Stimulated activated CD8-positive, alpha-beta memory T cell treated with anti-CD3 and anti-CD28 coated beads, Interleukin-12 subunit alpha, Interleukin-12 subunit beta, amount 100 ng/mL, for 24 hours (primary cell): ENCODE data around the gene TYMP.
"Not testable (repeated sequence)": the region's sequence is repeated elsewhere in the genome, so short reads cannot be mapped to it uniquely, and the experiment has no call there.

Experiments used
- DNase-seq: peaks from one replicate; pipeline ENCODE4 v3.0.0-alpha.2; 2020; ENCODE audit errors: extremely low read depth

Gene TYMP

DNA sequence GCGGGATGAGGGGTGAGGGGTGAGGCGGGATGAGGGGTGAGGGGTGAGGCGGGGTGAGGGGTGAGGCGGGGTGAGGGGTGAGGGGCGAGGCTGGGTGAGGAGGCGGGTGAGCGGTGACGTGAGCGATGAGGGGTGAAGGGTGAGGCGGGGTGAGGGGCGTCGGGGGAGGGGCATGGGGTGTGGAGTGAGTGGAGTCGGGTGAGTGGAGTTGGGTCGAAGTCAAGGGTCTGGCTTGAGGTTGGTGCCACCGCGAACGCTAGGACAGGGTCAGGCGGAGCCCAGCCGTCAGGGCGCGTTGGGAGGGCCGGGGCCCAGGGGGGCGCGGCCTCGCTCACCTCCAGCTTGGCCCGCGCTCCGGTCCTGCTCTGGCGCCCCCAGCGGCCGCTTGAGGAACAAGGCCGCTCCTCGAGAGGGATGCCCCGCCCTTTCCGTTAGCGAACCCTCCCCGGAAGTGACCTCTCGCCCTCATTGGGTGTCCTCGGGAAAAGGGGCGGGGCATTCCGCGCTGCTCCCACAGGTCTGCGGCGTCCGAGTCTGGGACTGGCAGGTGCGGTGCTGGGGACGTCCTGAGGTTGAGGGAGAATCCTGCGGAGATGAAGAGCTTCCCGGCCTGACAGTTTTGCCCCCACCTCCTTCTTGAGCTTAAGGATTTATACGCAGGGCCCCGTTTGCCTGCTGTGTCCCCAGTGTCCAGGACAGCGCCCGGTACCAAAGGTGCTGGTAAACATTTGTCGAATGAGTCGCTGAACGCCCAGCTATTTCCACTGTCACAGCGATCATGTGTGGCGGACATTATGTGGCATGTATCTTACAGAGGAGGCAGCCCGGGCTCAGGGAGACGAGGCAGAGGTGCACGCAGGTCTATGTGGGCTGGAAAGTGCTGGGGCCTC is 33.0 kb upstream of the TYMP start, which contains the start of gene SYCE3:
SYCE3 (minus strand) TSS at position 397 of the 890 bp plus-strand sequence. CDS start 6,514 bp downstream, outside the sequence.
- DNase-seq, result peak; percentile 85

DNA sequence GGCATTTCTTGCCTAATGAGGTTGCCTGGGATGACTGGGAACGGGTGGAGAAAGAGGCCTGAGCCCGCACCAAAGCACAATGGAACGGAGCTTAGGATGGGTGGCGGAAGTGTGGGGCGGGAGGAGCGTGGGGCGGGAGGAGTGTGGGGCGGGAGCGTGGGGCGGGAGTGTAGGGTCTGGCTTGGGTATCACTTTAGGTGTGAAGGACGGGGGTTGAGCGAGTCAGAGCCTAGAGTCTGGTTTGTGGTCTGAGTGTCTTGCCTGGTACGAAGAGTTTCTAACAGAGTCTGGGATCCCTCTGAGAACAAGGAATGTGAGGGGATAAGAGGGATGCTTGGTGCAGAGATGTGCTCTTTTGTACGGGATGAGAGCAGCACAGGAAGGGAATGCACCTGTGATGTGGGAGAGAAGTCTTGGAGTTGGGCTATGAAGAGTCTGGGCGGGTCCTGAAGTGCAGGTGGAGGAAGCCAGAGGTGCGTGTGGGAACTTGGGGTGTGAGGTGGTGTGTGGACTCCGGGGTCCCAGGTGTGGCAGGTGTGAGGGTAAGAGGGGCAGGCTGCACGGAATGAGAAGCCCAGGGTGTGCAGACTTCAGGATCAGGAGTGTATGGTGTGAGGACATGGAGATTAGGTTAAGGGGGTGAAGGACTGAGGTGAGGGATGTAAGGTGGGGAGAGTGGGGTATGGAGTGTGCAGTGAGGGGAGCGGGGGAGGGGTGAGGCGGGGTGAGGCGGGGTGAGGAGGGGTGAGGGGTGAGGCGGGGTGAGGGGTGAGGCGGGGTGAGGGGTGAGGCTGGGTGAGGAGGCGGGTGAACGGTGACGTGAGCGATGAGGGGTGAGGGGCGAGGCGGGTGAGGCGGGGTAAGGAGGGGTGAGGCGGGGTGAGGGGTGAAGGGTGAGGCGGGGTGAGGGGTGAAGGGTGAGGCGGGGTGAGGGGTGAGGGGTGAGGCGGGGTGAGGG is 31.9 kb upstream of the TYMP start:
- no peak for DNase-seq

DNA sequence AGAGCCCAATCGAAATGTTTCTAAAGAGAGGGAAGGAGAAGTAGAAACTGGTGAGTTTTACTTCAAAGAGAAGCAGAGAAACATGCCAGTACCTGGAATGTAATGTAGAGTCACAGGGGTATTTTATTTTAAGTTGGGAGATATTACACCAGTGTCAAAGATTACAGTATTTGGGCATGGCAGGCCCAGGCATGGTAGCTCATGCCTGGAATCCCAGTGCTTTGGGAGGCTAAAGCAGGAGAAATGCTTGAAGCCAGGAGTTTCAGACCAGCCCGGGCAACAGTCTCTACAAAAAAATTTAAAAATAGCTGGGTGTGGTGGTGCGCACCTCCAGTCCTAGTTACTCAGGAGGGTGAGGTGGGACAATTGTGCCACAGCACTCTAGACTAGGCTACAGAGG is 30.2 kb upstream of the TYMP start:
- no peak for DNase-seq

DNA sequence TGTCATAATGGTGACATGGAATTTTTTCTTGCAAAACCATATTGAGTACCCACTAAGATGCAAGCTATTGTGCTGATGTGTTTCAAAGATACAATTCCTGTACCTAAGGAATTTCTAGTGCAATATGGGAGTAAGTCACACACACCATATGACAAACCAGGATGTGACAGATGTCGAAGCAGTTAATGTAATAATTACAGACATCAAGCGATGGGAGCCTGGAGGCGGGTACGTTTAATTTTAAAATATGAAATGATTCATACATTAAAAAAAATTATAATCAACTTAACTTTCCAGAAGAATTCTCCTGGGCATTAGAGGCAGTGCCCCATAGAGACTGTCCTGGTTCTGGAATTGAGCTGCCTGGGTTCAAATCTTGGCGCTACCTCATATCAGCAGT is 26.9 kb upstream of the TYMP start:
- no peak for DNase-seq

DNA sequence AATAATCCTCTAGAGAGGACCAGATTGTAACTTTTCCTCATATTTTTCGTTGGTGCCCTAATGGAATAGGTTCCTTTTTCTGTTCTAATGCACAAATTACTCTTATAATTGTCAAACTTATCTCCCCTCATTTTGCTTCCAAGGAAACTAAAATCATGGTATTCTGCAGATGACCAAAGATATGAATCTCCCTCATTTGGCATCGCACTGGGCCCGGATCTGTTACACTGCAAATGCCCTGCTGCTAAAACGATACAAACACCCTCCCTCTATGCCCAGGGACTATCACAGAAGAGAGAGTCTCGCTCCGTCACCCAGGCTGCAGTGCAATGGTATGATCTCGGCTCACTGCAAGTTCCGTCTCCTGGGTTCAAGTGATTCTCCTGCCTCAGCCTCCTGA is 23.5 kb upstream of the TYMP start:
- no peak for DNase-seq

DNA sequence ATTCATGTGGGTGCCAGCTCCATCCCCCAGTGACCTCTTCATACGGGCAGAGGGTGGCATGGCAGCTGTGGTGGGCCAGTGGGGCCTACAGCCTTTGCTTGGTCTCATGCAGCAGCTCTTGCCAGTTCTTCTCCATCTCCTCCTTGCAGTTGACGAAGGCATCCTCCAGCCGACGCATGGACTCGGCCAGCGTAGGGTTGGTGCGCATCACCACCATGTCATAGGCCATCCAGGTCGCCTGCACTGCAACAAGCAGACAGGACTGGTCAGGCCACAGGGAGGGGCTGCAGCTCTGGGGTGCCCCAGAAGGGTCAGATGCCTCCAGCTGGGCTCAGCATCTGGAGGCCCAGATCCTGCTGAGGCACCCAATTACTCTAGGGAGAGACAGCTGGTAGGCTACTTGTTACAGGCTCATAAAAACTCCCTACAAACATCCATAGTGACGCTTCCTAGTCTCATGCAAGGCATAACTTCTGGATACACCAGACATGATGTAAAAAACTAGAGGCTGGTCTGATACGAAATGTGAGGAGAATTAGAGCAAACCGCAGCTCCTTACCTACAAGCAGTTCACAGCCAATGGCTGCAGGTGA is 21.4 kb upstream of the TYMP start:
- DNase-seq, result no peak

DNA sequence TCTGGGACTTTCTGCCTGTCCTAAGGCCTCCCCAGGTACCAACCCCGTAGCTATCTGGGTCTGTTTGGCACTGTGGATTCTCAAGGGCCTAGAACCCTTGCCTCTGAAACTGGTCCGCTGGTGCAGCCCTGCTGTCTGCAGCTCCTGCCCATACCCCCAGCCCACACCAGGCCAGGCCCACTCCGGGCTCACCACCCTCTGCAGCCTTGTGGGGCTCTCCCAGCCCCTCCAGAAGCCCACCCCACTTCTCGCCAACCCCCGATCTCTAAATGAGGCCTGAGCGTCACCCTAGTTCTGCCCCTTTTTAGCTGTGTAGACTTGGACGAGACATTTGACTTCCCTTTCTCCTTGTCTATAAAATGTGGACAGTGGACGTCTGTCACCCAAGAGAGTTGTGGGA is 20.6 kb upstream of the TYMP start:
- DNase-seq, result no peak

DNA sequence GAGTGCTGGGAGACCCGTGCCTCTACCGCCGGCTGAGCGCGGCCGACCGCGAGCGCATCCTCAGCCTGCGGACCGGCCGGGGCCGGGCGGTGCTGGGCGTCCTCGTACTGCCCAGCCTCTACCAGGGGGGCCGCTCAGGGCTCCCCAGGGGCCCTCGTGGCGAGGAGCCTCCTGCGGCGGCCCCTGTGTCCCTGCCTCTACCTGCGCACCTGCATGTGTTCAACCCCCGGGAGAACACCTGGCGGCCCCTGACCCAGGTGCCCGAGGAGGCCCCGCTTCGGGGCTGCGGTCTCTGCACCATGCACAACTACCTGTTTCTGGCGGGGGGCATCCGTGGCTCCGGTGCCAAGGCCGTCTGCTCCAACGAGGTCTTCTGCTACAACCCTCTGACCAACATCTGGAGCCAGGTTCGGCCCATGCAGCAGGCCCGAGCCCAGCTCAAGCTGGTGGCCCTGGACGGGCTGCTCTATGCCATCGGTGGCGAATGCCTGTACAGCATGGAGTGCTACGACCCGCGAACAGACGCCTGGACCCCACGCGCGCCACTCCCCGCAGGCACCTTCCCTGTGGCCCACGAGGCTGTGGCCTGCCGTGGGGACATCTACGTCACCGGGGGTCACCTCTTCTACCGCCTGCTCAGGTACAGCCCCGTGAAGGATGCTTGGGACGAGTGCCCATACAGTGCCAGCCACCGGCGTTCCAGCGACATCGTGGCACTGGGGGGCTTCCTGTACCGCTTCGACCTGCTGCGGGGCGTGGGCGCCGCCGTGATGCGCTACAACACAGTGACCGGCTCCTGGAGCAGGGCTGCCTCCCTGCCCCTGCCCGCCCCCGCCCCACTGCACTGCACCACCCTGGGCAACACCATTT is 19.3 kb upstream of the TYMP start:
- DNase-seq, result no peak

DNA sequence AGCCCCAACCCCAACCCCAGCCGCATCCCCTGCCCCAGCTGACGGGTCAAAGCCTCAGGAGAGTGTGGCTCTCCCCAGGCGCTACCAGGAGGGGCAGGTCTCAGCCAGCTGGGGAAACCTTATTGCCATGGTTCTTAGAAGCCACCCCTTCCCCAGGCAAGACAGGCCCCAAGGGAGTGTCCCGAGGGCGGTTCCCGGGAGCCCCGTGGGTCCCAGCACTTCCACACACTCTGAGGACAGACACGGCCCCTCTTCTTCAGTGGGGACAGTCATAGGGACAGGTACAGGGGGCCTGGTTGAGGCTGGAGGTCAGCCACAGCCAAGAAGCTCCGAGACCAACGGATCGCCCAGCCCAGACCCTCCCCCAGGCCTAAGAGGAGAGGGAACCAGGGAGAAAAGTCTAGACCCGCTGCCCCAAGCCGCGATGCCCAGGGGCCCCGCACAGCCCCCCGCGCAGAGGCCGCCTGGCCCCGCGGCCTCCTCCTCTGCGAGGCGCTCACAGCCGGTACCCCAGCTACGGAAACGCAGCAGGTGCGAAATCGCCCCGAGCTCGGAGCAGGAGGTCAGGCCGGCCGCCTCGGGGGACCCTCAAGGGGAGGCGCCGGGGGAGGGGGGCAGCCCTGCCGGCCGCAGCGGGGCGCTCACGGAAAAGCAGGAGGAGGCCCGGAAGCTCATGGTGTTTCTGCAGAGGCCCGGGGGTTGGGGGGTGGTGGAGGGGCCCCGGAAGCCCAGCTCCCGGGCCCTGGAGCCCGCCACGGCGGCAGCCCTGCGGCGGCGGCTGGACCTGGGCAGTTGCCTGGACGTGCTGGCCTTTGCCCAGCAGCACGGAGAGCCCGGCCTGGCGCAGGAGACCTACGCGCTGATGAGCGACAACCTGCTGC is 18.5 kb upstream of the TYMP start:
- no peak for DNase-seq

DNA sequence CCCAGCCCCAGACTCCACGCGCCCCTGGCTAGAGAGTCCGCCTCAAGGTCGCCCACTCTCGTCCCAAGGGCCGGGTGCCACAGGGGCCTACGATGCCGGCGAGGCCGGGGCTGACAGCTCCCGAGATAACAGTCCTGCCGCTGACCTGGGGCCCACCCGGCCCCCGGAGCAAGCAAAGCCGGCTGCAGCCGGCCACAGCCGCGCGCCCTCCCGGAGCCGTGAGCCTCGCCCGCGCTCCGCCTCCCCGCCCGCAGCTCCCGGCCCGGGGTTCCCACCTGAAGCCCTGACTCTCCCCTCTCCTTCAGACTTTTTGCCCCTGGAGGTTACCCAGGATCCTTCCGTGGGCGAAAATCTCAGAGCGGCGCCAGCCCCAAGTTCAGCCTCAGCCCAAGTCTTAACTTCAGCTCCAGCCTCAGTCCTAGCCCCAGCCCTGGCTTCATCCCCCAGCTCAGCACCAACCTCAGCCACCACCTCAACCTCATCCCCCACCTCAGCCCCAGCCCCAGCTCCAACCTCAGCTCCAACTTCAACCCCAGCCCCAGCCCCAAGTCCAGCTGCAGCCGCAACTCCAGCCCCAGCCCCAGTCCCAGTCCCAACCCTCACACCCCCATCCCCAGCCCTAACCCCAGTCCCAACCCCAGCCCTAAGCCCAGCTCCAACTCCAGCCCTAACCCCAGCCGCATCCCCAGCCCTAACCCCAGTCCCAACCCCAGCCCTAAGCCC is 17.6 kb upstream of the TYMP start:
- DNase-seq, result no peak

DNA sequence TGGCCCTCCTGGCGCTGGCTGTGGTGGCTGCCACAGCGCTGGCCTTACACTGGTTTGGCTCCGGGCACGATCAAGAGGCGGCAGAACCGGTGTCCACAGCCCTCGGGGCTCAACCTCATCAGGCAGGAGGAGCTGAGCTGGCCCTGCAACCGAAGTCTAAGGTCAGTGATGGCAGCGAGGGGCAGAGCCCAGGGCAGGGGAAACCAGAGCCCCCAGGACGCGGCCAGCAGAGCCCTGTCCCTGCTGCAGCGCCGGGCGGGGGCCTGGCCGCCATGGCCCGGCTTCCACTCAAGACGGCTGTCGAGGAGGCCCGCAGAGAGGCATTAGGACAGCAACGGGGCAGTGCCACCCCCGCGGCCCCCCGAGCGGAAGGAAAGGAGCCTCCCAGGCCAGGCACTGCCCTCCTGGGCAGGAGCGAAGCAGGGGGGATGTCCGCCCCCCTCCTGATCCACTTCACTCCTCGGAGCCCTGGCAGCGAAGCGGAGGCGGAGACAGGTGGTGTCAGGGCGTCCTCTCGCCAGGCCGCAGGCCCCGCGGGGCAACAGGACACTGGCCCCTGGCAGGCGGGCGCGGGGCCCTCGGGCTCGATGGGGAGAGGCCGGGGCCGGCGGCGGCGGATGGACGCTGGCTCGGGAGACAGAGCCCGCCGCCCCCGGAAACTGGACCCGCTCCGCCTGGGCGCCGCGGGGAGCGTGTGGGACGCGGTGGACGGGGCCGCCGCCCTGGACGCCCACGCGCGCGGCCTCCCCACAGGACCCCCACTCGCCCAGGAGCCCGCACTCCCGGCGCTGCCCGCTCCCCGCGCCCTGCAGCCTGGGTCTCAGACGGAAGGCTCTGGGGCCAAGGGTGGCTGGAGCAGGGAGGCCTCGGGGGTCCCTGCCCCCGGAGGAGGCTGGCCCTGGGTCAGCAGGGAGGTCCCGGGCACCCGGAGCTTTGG is 16.8 kb upstream of the TYMP start:
- DNase-seq, result no peak

DNA sequence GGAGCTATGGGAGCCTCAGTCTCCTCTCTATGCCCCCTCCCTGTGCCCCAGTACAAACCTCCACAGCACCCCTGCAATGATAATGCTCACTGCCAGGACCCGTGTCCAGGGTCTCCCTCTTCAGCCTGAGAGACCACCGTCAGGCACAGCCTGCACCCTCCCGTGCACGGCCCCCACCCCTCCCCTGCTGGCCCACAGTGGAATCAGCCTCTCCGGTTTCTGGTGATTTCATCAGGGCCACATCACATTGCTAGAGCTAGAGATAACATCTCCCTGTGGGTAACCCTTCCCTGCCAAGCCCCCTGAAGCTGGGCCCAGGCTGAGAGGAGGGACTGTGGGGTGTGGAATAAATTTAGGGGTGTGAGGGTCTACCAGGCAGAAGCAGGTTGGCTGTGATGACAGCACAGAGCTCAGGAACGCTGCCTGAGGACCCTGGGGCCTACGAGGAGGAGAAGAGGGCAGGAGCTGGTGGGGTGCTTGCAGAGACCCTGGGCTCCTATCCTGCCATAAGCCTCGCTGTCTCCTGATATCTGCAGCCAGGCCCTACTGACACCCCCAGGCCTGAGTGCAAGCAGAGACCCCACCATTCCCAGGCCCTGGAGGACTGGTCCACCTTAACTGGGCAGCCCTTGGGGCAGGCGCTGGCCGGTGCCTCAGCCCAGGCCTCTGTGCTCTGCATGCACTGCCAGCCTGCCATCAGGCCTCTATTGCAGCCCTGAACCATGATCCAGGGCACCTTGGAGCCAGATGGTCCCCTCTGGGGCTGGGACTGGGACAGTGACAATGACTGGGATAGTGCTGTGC is 15.9 kb upstream of the TYMP start, which contains the start of gene KLHDC7B:
KLHDC7B (plus strand) TSS at position 378 of the 804 bp plus-strand sequence; CDS start at position 723, 345 bp downstream.
- no peak for DNase-seq

DNA sequence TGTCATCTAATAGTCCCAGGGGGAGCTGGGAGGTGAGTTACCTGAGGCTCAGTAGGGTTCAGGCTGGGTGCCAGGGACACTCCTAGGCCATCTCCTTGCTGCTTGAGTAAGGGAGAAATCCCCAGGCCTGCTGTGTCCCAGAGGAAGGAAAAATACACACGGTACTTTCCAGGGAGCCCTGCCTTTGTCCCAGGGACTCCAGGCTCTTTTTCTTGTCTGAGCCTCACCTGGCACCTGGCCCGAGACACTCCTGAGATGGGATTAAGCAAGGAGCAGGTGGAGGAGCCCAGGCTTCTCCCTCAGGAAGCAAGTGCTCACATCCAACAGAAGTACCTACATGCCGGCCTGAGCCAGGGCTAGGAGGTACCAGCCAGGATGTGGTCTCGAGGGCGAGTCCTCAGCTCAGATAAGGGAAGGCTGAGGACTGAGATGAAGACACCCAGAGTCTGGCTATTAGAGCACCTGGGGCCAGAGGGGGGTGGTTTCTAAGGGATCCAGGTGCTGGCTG is 15.0 kb upstream of the TYMP start:
- no peak for DNase-seq

DNA sequence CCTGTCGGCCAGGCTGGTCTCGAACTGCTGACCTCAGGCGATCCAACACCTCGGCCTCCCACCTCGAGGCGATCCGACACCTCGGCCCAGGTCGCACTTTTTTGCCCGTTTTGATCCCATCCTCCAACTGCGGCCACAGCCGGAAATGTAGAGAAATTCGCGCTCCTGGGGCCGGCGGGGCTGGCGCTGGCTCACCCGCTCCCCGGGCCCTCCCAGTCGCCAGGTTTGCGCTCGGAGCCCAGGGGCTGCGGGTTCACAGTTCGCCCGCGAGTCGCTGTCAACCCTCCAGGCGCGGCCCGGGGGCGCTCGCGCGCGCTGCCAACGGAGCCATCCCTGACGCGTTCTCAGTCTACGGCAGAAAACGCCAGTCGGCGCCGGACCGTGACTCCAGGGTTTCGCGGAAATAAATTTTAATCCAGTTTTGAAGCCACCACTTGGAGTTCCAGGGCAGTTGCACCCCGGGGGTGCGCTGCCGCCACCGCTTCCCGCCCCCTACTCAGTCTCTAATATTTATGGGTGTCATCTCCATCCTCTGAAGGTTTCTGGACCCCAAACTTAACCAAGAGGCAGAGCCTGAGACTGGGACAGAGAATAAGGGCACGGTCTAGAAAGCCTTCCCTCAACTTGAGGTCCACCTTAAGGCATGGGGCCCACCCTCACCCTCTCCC is 14.4 kb upstream of the TYMP start:
- peak; percentile 56 for DNase-seq

DNA sequence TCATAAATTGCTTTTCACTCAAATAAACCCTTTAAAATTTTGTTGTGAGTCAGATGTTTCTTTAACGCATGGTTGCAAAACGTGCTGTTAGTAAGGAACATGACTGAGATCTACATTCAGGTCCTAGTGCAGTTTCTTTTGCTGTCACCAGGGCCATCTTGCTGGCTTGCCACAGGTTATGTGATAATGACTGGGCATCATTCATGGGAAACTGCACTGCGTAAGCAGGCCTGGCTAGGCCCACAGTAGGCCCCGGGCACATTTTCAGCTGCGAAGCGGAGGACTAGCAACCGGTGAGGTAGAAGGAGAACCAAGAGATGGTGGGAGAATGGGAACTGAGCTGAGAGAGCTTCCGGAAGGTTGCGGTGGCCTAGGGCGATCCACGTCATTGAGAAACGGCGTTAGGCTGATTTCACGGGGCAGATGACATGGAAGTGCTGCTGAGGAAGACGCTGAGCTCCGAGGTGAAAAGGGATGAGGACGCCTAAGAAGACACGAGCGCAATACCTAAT is 12.7 kb upstream of the TYMP start:
- DNase-seq, result no peak

DNA sequence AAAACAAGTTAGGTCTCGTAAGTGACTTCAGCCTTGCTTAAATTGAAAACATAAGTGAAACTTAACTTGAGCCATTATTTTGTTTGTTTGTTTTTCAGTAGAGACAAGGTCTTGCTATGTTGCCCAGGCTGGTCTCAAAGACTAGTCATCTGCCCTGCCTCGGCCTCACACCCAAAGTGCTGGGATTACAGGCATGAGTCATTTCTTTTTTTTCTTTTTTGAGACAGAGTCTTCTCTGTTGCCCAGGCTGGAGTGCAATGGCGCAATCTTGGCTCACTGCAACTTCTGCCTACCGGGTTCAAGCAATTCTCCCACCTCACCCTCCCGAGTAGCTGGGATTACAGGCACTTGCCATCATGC is 11.8 kb upstream of the TYMP start:
- not testable (repeated sequence) for DNase-seq
